K562 (cell line): Measurements from ENCODE around the gene ZKSCAN4. TPM values are rescaled to one million over a fixed set of nuclear protein-coding genes. Genes with fewer than 3 reads are reported as not detected.

Source experiments
- GTF3C2 ChIP-seq: IDR thresholded peaks from 3 replicates; pipeline ENCODE4 v1.6.1; 2011; ENCODE audit warnings: borderline replicate concordance, mild to moderate bottlenecking, moderate library complexity; ENCODE audit not compliant: insufficient read length; ENCODE audit errors: extremely low read depth
- JUNB ChIP-seq: fragments of 450-650 bp; formaldehyde crosslinking; conservative IDR thresholded peaks from 2 replicates; pipeline ENCODE4 v1.4.0; 2020; ENCODE audit warnings: mild to moderate bottlenecking
- KLF13 ChIP-seq: fragments of 450-650 bp; IDR thresholded peaks from 2 replicates; pipeline ENCODE4 v1.6.1; 2016; ENCODE audit warnings: missing genetic modification characterization, low read depth, mild to moderate bottlenecking, missing compliant biosample characterization, moderate library complexity, borderline replicate concordance
- LEF1 ChIP-seq: fragments of 450-650 bp; IDR thresholded peaks from 2 replicates; pipeline ENCODE4 v1.6.1; 2016; ENCODE audit warnings: mild to moderate bottlenecking
- NCOA1 ChIP-seq: fragments of 450-650 bp; IDR thresholded peaks from 2 replicates; pipeline ENCODE4 v1.6.1; 2016; ENCODE audit warnings: low read depth
- NRF1 ChIP-seq, 2 experiments: fragments of 450-650 bp; IDR thresholded peaks in 1 of 2; conservative IDR thresholded peaks in 1 of 2; 2 replicates each; pipeline ENCODE4 v1.6.1; 2014; ENCODE audit warnings: mild to moderate bottlenecking in 2 of 2
- PHTF2 ChIP-seq: fragments of 250-450 bp; sonication (Bioruptor Pico); IDR thresholded peaks from 2 replicates; pipeline ENCODE4 v1.5.0; 2021; ENCODE audit warnings: mild to moderate bottlenecking
- PPARD ChIP-seq: fragments of 250-450 bp; sonication (Bioruptor Pico); IDR thresholded peaks from 2 replicates; pipeline ENCODE4 v1.8.0; 2022; ENCODE audit warnings: inconsistent platforms, mild to moderate bottlenecking, moderate library complexity
- PREB ChIP-seq: sonication (generic); formaldehyde crosslinking; IDR thresholded peaks from 2 replicates; pipeline ENCODE4 v1.8.1; 2023; ENCODE audit warnings: mild to moderate bottlenecking, missing genetic modification reagents
- RHOXF2B ChIP-seq: fragments of 250-450 bp; sonication (Bioruptor Pico); conservative IDR thresholded peaks from 2 replicates; pipeline ENCODE4 v1.5.1; 2021
- SPI1 ChIP-seq: IDR thresholded peaks from 2 replicates; pipeline ENCODE4 v1.6.1; 2011; ENCODE audit warnings: low read depth, low read length, control low read depth, borderline replicate concordance
- TBP ChIP-seq: optimal IDR thresholded peaks from 2 replicates; pipeline ENCODE3; 2011; ENCODE audit warnings: low read depth, low read length, improper control_type of control experiment
- TEAD1 ChIP-seq, 2 experiments: fragments of 450-650 bp in 1 of 2; sonication (generic) in 1 of 2; formaldehyde crosslinking; IDR thresholded peaks; 2 replicates each; pipeline versions ENCODE4 v1.4.0 to v1.8.0; 2020 to 2022; ENCODE audit warnings: mild to moderate bottlenecking in 2 of 2, missing genetic modification reagents in 1 of 2
- THRB ChIP-seq: fragments of 450-650 bp; formaldehyde crosslinking; conservative IDR thresholded peaks from 2 replicates; pipeline ENCODE4 v1.4.0; 2022; ENCODE audit warnings: mild to moderate bottlenecking, missing genetic modification characterization
- WHSC1 ChIP-seq: IDR thresholded peaks from one replicate; pipeline ENCODE4 v1.6.1; 2012; ENCODE audit warnings: low read length, control low read depth, inconsistent platforms
- ZNF408 ChIP-seq: fragments of 250-450 bp; sonication (Bioruptor Pico); IDR thresholded peaks from 2 replicates; pipeline ENCODE4 v1.4.0; 2020; ENCODE audit warnings: low read depth, mild to moderate bottlenecking, moderate library complexity
- polyA plus RNA-seq, 8 experiments: library from polyadenylated mRNA; depleted of rRNA in 4 of 8; stranded (reverse) in 5 of 8; unstranded in 3 of 8; fragments of >200 nt; fragmentation: Nextera tagmentation in 2 of 8; fragmentation: Illumina TruSeq in 1 of 8; extraction: Ambion mirVana in 2 of 8; extraction: Trizol in 1 of 8; gene quantifications; 2 replicates each; pipeline versions ENCODE4 v1.2.1 to v1.2.3, GENCODE V29; 2011 to 2014; ENCODE audit warnings: inconsistent platforms in 1 of 8, missing spikeins in 1 of 8
- total RNA-seq, 7 experiments: library from RNA; depleted of rRNA in 6 of 7; stranded (reverse); fragments of >200 nt in 6 of 7; fragmentation: Illumina TruSeq in 2 of 7; extraction: Trizol in 2 of 7; gene quantifications; 2 replicates each; pipeline versions ENCODE4 v1.2.1 to v1.2.3, GENCODE V29; 2011 to 2021; ENCODE audit warnings: low replicate concordance in 1 of 7
- TF ChIP-seq, protein P1 (sequence below), 2 experiments: fragments of 200-800 bp in 1 of 2; sonication (Bioruptor generic) in 1 of 2; sonication (generic) in 1 of 2; formaldehyde crosslinking in 1 of 2; IDR thresholded peaks in 1 of 2; conservative IDR thresholded peaks in 1 of 2; 2 replicates each; pipeline versions ENCODE4 v1.5.0 to v1.6.1; 2016 to 2020; ENCODE audit warnings: missing compliant biosample characterization in 1 of 2, missing genetic modification characterization in 1 of 2, missing genetic modification reagents in 1 of 2
- TF ChIP-seq, protein P2 (sequence below): IDR thresholded peaks from 2 replicates; pipeline ENCODE4 v1.6.1; 2012; ENCODE audit warnings: low read depth, low read length, improper control_type of control experiment, borderline replicate concordance

ZKSCAN4 gene
- total and polyA plus RNA-seq, 9 of the 15 experiments (the other 6 are each of a cell fraction or from before 2014, with no cell fraction given), result 1.2 to 5.3 (median 4.7) TPM

GRCh38 chr6:28266962-28267694 lies 15.1 kb upstream of the ZKSCAN4 start, which contains the start of gene ZSCAN26 (continued):
- no peak for TF ChIP-seq PREB (CRISPR knock-in tag)
- no peak for TF ChIP-seq WHSC1
- TF ChIP-seq ZNF408 (CRISPR knock-in tag), result no peak
- no peak for TF ChIP-seq GTF3C2
- TF ChIP-seq TBP, result peak; percentile 80
- no peak for TF ChIP-seq PHTF2
- TF ChIP-seq RHOXF2B (CRISPR knock-in tag), result no peak
- TF ChIP-seq, protein P1, sequence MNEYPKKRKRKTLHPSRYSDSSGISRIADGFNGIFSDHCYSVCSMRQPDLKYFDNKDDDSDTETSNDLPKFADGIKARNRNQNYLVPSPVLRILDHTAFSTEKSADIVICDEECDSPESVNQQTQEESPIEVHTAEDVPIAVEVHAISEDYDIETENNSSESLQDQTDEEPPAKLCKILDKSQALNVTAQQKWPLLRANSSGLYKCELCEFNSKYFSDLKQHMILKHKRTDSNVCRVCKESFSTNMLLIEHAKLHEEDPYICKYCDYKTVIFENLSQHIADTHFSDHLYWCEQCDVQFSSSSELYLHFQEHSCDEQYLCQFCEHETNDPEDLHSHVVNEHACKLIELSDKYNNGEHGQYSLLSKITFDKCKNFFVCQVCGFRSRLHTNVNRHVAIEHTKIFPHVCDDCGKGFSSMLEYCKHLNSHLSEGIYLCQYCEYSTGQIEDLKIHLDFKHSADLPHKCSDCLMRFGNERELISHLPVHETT (CRISPR knock-in tag; conservative IDR thresholded peaks at IDR 0.05 in 1 of 2, IDR thresholded peaks at IDR 0.05 in 1 of 2), result peak in 1 of 2 experiments; percentile 65; a peak in 1 of 4 replicates
- TF ChIP-seq NRF1 (conservative IDR thresholded peaks at IDR 0.05 in 1 of 2, IDR thresholded peaks at IDR 0.05 in 1 of 2), result peak; percentile 14 to 46; a peak in 1 of 4 replicates
- no peak for TF ChIP-seq JUNB (CRISPR knock-in tag)
- no peak; the same call in 1 of the 2 replicates for TF ChIP-seq NCOA1
- 0 out of 2 replicates have a peak, but pooled peaks have one; percentile 53 for TF ChIP-seq LEF1
- peak in 1 of 2 experiments; percentile 65; a peak in 2 of 4 replicates for TF ChIP-seq TEAD1 (CRISPR knock-in tag; IDR thresholded peaks at IDR 0.05)
- TF ChIP-seq, protein P2, sequence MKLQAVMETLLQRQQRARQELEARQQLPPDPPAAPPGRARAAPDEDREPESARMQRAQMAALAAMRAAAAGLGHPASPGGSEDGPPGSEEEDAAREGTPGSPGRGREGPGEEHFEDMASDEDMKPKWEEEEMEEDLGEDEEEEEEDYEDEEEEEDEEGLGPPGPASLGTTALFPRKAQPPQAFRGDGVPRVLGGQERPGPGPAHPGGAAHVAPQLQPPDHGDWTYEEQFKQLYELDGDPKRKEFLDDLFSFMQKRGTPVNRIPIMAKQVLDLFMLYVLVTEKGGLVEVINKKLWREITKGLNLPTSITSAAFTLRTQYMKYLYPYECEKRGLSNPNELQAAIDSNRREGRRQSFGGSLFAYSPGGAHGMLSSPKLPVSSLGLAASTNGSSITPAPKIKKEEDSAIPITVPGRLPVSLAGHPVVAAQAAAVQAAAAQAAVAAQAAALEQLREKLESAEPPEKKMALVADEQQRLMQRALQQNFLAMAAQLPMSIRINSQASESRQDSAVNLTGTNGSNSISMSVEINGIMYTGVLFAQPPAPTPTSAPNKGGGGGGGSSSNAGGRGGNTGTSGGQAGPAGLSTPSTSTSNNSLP, result no peak
- TF ChIP-seq PPARD (CRISPR knock-in tag), result no peak
- peak; percentile 98 for TF ChIP-seq KLF13 (tag)
- peak; percentile 86; the same call in 1 of the 2 replicates for TF ChIP-seq THRB (CRISPR knock-in tag)
- no peak for TF ChIP-seq SPI1
